Calu3 (cell line): Measurements from ENCODE around the gene DNAH9. TPM values are rescaled to one million over a fixed set of nuclear protein-coding genes. Genes with fewer than 3 reads are reported as not detected.

Experiments
- BruUV-seq: library from RNA; stranded (reverse); fragments of 400-500 nt; replicated peaks from 2 replicates; lab custom pipeline; 2021; lab: Mats Ljungman, UMichigan
- CTCF ChIA-PET: fragments of 300-600 bp; sonication (Branson Sonifier 250); formaldehyde crosslinking; loops from one replicate; lab custom pipeline; 2022; ENCODE audit warnings: antibody characterized with exemption; lab: Charles Lee
- DNase-seq: peaks from one replicate; pipeline ENCODE4 v3.0.0; 2022
- H3K27ac Mint-ChIP-seq: one replicate; pipeline ENCODE4 v1.8.0; 2022; ENCODE audit warnings: mixed read lengths; ENCODE audit not compliant: unreplicated experiment
- H3K27me3 Mint-ChIP-seq: one replicate; pipeline ENCODE4 v1.8.0; 2022; ENCODE audit warnings: mixed read lengths; ENCODE audit not compliant: unreplicated experiment
- H3K36me3 Mint-ChIP-seq: one replicate; pipeline ENCODE4 v1.8.0; 2022; ENCODE audit warnings: mild to moderate bottlenecking, moderate library complexity, mixed read lengths; ENCODE audit not compliant: insufficient read depth, unreplicated experiment
- H3K4me1 Mint-ChIP-seq: one replicate; pipeline ENCODE4 v1.8.0; 2022; ENCODE audit warnings: mild to moderate bottlenecking, low read depth, mixed read lengths; ENCODE audit not compliant: unreplicated experiment
- H3K4me3 Mint-ChIP-seq: one replicate; pipeline ENCODE4 v1.8.0; 2022; ENCODE audit warnings: mild to moderate bottlenecking, low read depth, moderate library complexity, mixed read lengths; ENCODE audit not compliant: unreplicated experiment
- H3K9me3 Mint-ChIP-seq: one replicate; pipeline ENCODE4 v1.8.0; 2022; ENCODE audit warnings: low read depth, mixed read lengths; ENCODE audit not compliant: unreplicated experiment
- CTCF ChIP-seq: fragments of 200-600 bp; IDR thresholded peaks from one replicate; pipeline ENCODE4 v1.8.0; 2022; ENCODE audit warnings: antibody characterized with exemption; ENCODE audit not compliant: unreplicated experiment
- intact Hi-C: fragments of 100-400 bp; cut with micrococcal nuclease; formaldehyde crosslinking; loops from one replicate; pipeline ENCODE4 v1.10.0; 2022; ENCODE audit not compliant: unreplicated experiment
- total RNA-seq: library from RNA; stranded (reverse); gene quantifications from 2 replicates; pipeline ENCODE4 v1.2.3, GENCODE V29; 2022

Gene DNAH9
- total RNA-seq, 1 experiment from 2014 or later, result 0.19 TPM

- no peak for TF ChIP-seq CTCF
- H3K9me3 Mint-ChIP-seq, result peaks cover 14% of the 10 kb centered on the region
- no peak overlapping the region for H3K27ac Mint-ChIP-seq
- CTCF ChIA-PET, result no interaction called here
- H3K4me3 Mint-ChIP-seq, result no peak overlapping the region
- H3K36me3 Mint-ChIP-seq, result no peaks in the 10 kb centered on the region
- BruUV-seq, result no TSS peak
- H3K4me1 Mint-ChIP-seq, result no peaks in the 10 kb centered on the region
- DNase-seq, result no peak
- intact Hi-C loops, result no loop called here
- no peaks in the 10 kb centered on the region for H3K27me3 Mint-ChIP-seq
Observed at GRCh38 chr17:11814655-11815262, 216.5 kb downstream of the DNAH9 start.

GRCh38 chr17:11816409-11816808 is 218.1 kb downstream of the DNAH9 start:
- no peaks in the 10 kb centered on the region for H3K27me3 Mint-ChIP-seq
- no peak overlapping the region for H3K27ac Mint-ChIP-seq
- H3K36me3 Mint-ChIP-seq, result no peaks in the 10 kb centered on the region
- no peaks in the 10 kb centered on the region for H3K4me1 Mint-ChIP-seq
- intact Hi-C loops, result no loop called here
- H3K4me3 Mint-ChIP-seq, result no peak overlapping the region
- CTCF ChIA-PET, result no interaction called here
- no TSS peak for BruUV-seq
- peaks cover 10% of the 10 kb centered on the region for H3K9me3 Mint-ChIP-seq
- DNase-seq, result no peak
- no peak for TF ChIP-seq CTCF

GRCh38 chr17:11823862-11824261 is 225.6 kb downstream of the DNAH9 start:
- intact Hi-C loops, result no loop called here
- no peak overlapping the region for H3K4me3 Mint-ChIP-seq
- CTCF ChIA-PET, result no interaction called here
- H3K9me3 Mint-ChIP-seq, result peaks cover 21% of the 10 kb centered on the region
- H3K27me3 Mint-ChIP-seq, result no peaks in the 10 kb centered on the region
- no peaks in the 10 kb centered on the region for H3K4me1 Mint-ChIP-seq
- H3K36me3 Mint-ChIP-seq, result peaks cover 5% of the 10 kb centered on the region
- H3K27ac Mint-ChIP-seq, result no peak overlapping the region
- no peak for DNase-seq
- BruUV-seq, result no TSS peak
- no peak for TF ChIP-seq CTCF

GRCh38 chr17:11825572-11826209 is 227.4 kb downstream of the DNAH9 start:
- intact Hi-C loops, result no loop called here
- no peaks in the 10 kb centered on the region for H3K4me1 Mint-ChIP-seq
- no TSS peak for BruUV-seq
- H3K9me3 Mint-ChIP-seq, result peaks cover 20% of the 10 kb centered on the region
- peaks cover 5% of the 10 kb centered on the region for H3K36me3 Mint-ChIP-seq
- DNase-seq, result no peak
- no peak overlapping the region for H3K4me3 Mint-ChIP-seq
- CTCF ChIA-PET, result no interaction called here
- TF ChIP-seq CTCF, result no peak
- H3K27ac Mint-ChIP-seq, result no peak overlapping the region
- H3K27me3 Mint-ChIP-seq, result no peaks in the 10 kb centered on the region
